Smooth muscle cell (in vitro differentiated cells): Measurements from ENCODE around the gene DNAJC5. TPM values are rescaled to one million over a fixed set of nuclear protein-coding genes. Genes with fewer than 3 reads are reported as not detected.

Source experiments
- DNase-seq: peaks from one replicate; lab custom pipeline; 2025; ENCODE audit not compliant: unreplicated experiment; lab: John Stamatoyannopoulos, UW
- H2AFZ ChIP-seq: fragments of 200-600 bp; sonication (generic); 2 replicates; pipeline ENCODE4 v1.6.0; 2016; ENCODE audit warnings: antibody characterized with exemption, low read depth, mild to moderate bottlenecking
- H3F3A ChIP-seq: fragments of 200-600 bp; sonication (generic); 2 replicates; pipeline ENCODE4 v1.6.0; 2017; ENCODE audit warnings: antibody characterized with exemption, low read depth
- H3K27ac ChIP-seq: fragments of 200-600 bp; sonication (generic); 2 replicates; pipeline ENCODE4 v1.5.1; 2016; ENCODE audit warnings: low read depth, mild to moderate bottlenecking
- H3K27me3 ChIP-seq: fragments of 200-600 bp; sonication (generic); 2 replicates; pipeline ENCODE4 v1.6.1; 2016; ENCODE audit warnings: low read depth, mild to moderate bottlenecking
- H3K36me3 ChIP-seq: fragments of 200-600 bp; sonication (generic); 2 replicates; pipeline ENCODE4 v1.5.1; 2016; ENCODE audit warnings: low read depth
- H3K4me1 ChIP-seq: fragments of 200-600 bp; sonication (generic); 2 replicates; pipeline ENCODE4 v1.5.1; 2016; ENCODE audit warnings: low read depth
- H3K4me2 ChIP-seq: fragments of 200-600 bp; sonication (generic); 2 replicates; pipeline ENCODE4 v1.6.0; 2016; ENCODE audit warnings: mild to moderate bottlenecking
- H3K4me3 ChIP-seq: fragments of 200-600 bp; sonication (generic); 2 replicates; pipeline ENCODE4 v1.5.1; 2016; ENCODE audit warnings: mild to moderate bottlenecking
- H3K79me2 ChIP-seq: fragments of 200-600 bp; sonication (generic); 2 replicates; pipeline ENCODE4 v1.6.0; 2016; ENCODE audit warnings: low read depth, mild to moderate bottlenecking
- H3K9ac ChIP-seq: fragments of 200-600 bp; sonication (generic); 2 replicates; pipeline ENCODE4 v1.6.0; 2016; ENCODE audit warnings: low read depth
- H3K9me3 ChIP-seq: fragments of 200-600 bp; sonication (generic); replicated peaks from 2 replicates; pipeline ENCODE4 v1.5.1; 2016; ENCODE audit warnings: low read depth
- H4K20me1 ChIP-seq: fragments of 200-600 bp; sonication (generic); 2 replicates; pipeline ENCODE4 v1.6.0; 2016; ENCODE audit warnings: low read depth
- CTCF ChIP-seq: fragments of 200-600 bp; sonication (generic); IDR thresholded peaks from 2 replicates; pipeline ENCODE4 v1.5.1; 2017; ENCODE audit warnings: borderline replicate concordance, mild to moderate bottlenecking, antibody characterized with exemption; ENCODE audit not compliant: insufficient read depth, poor library complexity, severe bottlenecking
- WGBS: methylation state at CpG from one replicate; pipeline ENCODE4 v1.1.7; 2016; ENCODE audit warnings: low lambda C conversion rate; 5-methylcytosine and 5-hydroxymethylcytosine counted together
- polyA plus RNA-seq: library from polyadenylated mRNA; unstranded; fragments of >200 nt; fragmentation: Nextera tagmentation; extraction: Ambion mirVana; gene quantifications from 2 replicates; pipeline ENCODE4 v1.2.1, GENCODE V29; 2016
- total RNA-seq: library from RNA; depleted of rRNA; stranded (reverse); fragments of >200 nt; gene quantifications from 2 replicates; pipeline ENCODE4 v1.2.3, GENCODE V29; 2014

The DNAJC5 gene
- total and polyA plus RNA-seq, 2 experiments from 2014 or later, result 8.7 to 24.5 TPM

- no peaks in the 10 kb centered on the region for H3F3A ChIP-seq
- no peaks in the 10 kb centered on the region for H3K27me3 ChIP-seq
- no peak for DNase-seq
- 71% methylated on average over 6 of the region's 7 CpGs for WGBS
- no peak overlapping the region for H3K4me3 ChIP-seq
- H2AFZ ChIP-seq, result no peak overlapping the region
- H3K4me2 ChIP-seq, result peak overlapping the region; percentile 28
- no peak for TF ChIP-seq CTCF
- H3K4me1 ChIP-seq, result peaks cover 26% of the 10 kb centered on the region
- H3K79me2 ChIP-seq, result no peaks in the 10 kb centered on the region
- H3K9me3 ChIP-seq, result no peaks in the 10 kb centered on the region
- H3K36me3 ChIP-seq, result no peaks in the 10 kb centered on the region
- H4K20me1 ChIP-seq, result no peaks in the 10 kb centered on the region
- H3K9ac ChIP-seq, result no peak overlapping the region
- H3K27ac ChIP-seq, result no peak overlapping the region
These were observed 35.7 kb upstream of the DNAJC5 start for GRCh38 chr20:63859166-63859699.

- TF ChIP-seq CTCF, result no peak
- Histone ChIP-seq H3K4me3 (no peak overlapping the region), H2AFZ (no peak overlapping the region), H3K4me2 (no peak overlapping the region), H4K20me1 (no peaks in the 10 kb centered on the region), H3K27ac (no peak overlapping the region), H3K36me3 (no peaks in the 10 kb centered on the region), H3K4me1 (peaks cover 14% of the 10 kb centered on the region), H3F3A (no peaks in the 10 kb centered on the region), H3K27me3 (no peaks in the 10 kb centered on the region), H3K9me3 (no peaks in the 10 kb centered on the region), H3K79me2 (peaks cover under 1% of the 10 kb centered on the region), H3K9ac (no peak overlapping the region)
- WGBS, result 87% methylated on average over 17 of the region's 17 CpGs
- no peak for DNase-seq
These were observed 34.4 kb upstream of the DNAJC5 start for GRCh38 chr20:63860325-63861051.

DNA sequence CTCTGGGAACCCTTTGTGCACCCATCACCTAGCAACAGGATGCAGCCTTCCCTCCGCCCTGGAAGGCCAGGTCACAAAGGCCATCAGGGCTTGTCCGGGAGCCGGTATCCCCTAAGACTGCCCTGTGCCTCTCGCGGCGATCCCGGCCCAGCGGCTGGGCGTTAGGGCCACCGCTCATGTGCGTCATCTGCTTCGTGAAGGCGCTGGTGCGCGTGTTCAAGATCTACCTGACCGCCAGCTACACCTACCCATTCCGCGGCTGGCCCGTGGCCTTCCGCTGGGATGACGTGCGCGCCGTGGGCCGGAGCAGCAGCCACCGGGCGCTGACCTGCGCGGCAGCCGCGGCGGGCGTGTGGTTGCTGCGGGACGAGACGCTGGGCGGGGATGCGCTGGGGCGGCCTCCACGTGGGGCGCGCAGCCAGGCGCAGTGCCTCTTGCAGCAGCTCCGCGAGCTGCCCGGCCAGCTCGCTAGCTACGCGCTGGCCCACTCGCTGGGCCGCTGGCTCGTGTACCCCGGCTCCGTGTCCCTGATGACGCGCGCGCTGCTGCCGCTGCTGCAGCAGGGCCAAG is 33.5 kb upstream of the DNAJC5 start, which contains the start of gene ABHD16B:
TSS of gene ABHD16B (plus strand) at position 134 of the 570 bp plus-strand sequence. CDS start at position 177, 43 bp downstream.
- H3K4me3 ChIP-seq, result no peak within 1 kb of the TSS
- H3K79me2 ChIP-seq, result peaks cover 10% of the 10 kb centered on the region
- H3K9ac ChIP-seq, result no peak within 1 kb of the TSS
- H3F3A ChIP-seq, result no peaks in the 10 kb centered on the region
- H3K9me3 ChIP-seq, result no peaks in the 10 kb centered on the region
- WGBS, result 98% methylated on average over 41 of the region's 59 CpGs
- H3K4me1 ChIP-seq, result peaks cover 19% of the 10 kb centered on the region
- H3K27ac ChIP-seq, result no peak within 1 kb of the TSS
- DNase-seq, result no peak
- no peak within 1 kb of the TSS for H2AFZ ChIP-seq
- peaks cover 3% of the 10 kb centered on the region for H4K20me1 ChIP-seq
- H3K36me3 ChIP-seq, result no peaks in the 10 kb centered on the region
- no peak within 1 kb of the TSS for H3K4me2 ChIP-seq
- no peaks in the 10 kb centered on the region for H3K27me3 ChIP-seq
- TF ChIP-seq CTCF, result no peak
